CD4-positive, alpha-beta T cell treated with Interleukin-2 at 100 ng/mL for 4 hours (primary cell): ENCODE data around the gene KCNQ1OT1.

ENCODE experiments used
- DNase-seq: peaks from one replicate; pipeline ENCODE4 v3.0.0-alpha.2; 2020; ENCODE audit warnings: low spot score

The KCNQ1OT1 gene

DNA sequence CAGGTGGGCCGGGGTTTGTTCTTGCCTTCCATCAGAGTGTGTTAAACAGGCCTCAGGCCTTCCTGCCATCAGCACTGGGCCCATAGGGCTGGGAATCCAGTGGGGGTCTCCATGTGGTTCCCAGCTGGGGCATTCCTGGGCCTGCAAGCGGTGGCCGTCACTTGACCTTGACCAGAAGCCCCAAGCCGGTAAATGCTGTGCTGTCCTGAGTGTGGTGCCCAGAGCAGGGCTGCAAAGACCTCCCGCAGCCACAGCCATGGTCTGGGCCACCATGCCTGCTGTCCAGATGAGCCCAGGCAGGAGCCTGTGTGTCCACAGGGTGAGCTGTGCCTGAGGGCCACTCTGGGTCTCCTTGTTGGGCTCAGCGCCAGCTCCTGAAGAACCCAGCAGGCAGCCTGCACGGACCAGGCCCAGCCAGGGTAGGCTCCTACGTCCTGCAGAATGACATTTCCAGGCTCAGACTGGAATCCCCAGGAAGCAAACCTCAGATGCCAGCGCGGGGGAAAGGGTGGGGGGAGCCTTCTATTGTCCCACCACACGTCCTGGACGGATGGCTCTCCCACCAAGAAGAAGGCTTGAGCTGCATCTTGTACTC, 117.3 kb downstream of the KCNQ1OT1 start:
- DNase-seq, result no peak

DNA sequence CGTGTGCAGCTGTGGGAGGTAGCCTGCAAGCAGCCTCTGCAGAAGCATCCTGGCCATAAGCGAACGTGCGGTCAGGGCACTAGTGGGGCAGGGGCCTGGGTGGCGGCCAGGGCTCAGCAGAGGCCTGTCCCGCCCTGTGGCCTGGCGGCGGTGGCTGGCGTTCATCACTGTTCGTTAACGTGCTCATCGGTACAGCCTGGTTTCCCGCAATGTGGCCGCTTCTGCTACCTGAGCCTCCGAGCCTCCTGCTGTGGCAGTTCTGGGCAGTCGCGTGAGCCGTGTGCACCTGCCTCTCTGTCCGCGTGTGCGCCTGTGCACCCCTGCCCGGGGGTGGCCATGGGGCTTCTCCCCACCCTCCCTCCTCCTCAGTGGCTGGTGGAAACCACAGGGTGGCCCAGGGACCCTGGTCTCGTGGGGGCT, 117.9 kb downstream of the KCNQ1OT1 start:
- no peak for DNase-seq

DNA sequence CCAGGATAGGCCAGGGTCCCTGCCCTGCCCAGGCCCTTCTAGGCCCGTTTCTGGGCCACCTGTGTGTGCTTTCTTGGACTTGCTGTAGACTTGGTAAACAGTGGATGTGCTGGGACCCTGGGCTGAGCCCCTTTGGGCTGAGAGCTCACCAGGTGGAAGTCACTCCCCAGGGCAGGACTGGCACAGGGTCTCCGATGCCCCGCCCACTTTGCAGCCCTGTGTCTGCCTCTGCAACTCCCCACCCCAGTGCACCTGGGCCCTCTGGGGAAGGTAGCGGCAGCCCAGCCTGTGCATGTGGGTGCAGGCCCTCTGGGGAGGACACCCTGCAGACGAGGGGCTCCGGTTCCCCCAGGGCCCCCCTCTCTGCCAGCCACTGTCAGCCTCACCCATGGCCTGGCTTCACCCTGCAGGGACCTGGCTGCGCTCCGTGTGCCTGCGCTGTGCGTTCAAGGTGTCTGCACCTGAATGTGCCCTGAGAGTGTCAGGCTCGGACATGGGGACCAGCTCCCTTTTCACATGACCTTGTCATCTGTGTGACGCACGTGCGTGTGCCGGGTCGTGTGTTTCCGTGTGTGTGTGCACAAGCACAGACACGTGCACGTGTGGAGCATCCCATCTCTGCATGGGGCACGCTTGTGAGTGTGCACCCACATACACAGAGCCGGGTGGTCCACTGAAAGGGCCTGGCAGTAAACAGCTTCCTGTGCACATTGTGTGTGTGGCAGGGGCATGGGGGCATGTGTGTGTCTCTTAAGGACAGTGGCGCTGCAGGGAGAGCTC, 118.5 kb downstream of the KCNQ1OT1 start:
- no peak for DNase-seq

DNA sequence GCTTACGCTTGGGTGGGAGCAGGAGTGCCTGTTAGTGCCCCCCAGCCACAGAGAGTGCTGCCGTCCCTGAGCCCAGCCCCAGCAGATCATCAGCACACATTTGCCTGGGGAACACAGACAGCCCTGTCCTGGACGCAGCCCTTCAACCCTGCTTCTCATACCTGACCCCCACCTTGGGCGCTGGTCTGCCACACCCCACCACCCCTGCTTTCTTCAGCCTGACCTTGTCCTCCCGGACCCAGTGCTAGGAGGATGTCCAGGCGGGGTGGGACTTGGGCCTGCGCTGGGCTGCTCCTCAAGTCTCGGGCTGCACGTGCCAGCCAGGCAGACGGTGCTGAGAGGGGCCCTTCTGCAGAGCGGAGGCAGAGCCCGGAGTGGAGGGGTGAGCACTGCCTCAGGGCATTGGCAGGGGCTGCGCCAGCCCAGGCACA, 119.2 kb downstream of the KCNQ1OT1 start:
- no peak for DNase-seq

DNA sequence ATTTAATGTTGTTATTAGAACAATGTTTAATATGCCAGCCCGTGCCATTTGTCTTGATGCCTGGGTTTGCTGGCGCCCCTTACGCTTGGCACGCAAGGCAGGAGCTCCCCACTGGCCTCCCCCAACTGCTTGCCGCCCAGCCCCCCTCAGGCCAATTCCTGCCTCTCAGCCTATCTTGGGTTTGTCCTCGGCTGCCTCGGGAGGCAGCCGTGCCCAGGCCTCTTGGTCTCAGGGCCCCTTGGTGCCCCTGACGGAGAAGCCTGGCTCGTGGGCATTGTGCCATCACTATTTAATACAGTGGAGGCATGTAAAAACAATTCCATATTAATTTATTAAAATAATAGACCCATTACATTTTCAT, 119.8 kb downstream of the KCNQ1OT1 start:
- no peak for DNase-seq

DNA sequence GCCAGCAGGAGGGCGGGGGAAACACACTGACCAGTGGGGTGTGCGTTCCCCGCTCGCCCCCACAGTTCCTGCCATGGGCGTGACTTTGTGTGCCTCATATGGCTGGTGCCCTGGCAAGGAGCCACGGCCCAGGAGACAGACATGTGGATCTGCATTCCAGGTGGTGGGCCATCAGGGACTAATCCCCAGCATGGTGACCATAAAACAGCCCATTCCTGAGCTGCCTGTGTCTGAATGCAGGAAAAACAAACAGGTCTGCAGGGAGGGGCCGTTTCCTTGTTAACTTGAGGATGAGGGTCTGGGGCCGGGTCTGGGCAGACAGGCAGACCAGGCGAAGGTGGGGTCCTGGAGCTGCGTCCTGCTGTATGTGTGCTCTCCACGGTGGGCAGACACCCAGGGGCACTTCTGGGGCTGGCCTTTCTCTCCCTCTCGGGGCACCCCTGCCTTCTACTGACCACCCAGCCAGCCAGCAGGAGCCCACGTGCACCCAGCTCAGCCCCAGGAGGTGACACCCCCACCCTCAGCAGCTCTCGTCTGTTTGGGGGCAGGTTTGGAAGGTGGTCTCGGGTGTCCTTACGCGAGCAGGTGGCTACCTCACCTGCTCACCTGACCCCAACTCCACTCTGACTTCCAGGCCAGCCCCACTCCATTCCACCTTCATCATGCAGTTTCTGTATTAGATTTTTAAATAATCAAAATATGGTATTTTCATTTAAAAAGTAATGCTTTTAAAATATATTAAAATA, 120.3 kb downstream of the KCNQ1OT1 start:
- no peak for DNase-seq

DNA sequence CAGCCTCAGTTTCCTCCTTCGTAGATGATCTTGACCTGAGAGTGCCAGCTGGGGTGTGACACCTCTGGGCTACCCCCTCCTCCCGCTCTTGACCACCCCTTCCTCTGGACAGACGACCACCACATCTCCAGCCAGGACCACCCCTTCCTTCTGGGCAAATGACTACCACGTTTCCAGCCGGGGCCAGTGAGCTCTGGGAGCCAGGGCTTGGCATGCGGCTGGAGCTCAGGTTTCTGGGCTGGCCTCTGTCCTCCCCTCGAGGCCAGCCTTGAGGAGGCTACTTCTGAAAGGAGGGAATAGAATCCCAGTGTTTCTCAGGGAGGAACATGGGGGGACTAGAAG, 120.9 kb downstream of the KCNQ1OT1 start:
- no peak for DNase-seq

DNA sequence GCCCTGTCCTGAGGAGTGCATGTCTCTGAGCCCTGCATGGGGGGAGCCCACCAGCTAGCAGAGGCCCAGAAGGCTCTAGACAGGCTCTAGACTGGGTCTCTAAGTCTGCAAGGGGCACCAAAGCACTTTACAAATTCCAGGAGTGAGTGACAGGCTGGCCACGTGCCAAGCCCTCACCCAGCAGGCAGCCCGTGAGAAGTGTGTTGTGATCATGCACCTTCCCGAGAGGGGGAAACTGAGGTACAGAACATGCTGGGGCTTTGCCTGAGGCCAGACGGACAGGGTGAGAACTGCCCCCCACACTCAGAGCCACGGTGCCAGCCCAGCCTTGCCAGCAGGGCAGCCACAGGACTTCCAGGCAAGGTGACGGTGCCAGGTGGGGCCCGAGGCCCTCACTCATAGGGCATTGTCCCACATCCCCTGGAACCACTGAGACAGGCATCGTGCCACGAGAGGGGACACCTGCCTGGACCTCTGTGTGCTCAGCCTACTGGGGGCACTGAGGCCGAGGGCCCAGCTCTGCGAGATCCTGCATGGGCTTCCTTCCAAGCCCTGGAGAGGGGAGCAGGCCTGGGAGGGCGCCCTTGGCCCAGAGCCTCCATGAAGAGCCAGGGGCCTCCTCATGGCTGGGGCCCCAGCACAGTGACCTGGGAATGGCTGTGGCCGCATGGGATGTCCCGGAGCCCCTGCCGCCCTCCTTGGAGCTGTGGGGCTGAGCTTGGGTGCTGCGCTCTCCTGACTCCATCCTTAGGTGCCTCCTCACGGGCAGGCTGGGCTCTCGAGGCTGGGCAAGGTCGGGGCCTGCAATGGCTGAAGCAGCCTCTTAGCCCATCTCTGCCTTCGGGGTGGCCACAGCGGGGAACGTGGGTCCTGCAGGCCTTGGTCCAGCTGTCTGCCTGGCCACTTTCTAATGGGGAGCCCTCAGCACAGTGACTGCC, 121.5 kb downstream of the KCNQ1OT1 start:
- no peak for DNase-seq

DNA sequence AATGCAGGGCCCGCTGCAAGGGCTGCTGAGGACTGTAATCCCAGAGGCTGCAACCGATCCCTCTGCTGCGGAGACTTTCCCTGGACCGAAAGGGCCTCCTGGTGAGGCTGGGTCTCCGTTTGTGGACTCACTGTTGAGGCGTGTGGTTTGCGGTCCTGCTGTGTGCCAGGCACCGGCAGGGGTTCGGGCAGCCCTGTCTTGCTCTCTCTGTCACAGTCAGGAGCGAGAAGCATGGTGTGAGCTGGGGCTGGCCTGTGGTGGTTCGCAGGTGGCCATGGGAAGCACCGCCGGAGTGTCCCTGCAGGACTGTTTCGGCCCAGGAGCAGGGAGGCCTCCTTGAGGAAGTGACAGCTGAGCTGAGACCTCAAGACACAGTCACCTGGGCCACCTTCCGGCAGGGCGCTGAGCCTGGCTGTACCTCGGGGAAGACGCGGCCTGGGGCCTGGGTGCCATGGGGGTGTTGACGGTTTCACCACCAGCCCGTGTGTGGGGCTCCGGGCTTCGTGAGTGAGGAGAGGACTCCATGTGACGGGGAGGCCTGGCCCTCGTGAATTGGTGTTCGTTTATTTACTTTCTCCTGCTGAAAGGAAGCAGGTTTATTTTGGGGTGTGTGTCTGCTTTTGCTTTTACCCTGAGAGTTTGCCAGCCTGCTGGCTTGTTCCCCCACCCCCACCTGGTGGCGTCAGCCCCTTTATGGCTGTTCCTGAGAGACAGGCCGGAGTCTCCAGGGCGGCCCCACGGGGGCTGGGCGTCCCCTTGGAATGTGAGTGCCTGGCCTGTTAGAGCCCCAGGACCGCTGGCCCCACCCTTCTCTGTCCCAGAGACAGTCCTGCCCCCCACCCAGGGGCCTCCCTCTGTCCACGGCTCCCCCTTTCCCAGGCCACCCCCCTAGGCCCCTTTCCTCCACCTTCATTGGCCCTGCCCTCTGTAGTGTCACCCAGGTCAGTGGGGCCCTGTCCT, 122.5 kb downstream of the KCNQ1OT1 start:
- DNase-seq, result no peak

DNA sequence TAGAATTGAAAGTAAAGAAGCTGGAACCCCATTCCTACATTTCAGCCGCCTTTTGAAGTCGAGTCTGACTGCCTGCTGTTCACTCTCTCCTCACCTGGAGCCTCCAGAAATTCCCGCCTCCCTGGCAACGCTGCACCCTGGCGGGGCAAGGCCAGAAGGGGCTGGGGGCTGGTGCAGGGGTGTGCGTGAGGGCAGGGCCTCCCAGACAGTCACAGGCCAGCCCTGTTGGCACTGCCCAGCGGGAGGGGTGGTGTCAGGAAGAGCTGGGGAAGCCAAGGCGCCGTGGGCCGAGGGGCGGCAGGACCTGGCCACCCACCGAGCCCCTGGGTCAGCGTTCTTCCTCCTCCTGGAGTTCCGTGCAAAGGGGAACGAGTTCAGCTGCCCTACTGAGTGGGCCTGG, 123.2 kb downstream of the KCNQ1OT1 start:
- no peak for DNase-seq

DNA sequence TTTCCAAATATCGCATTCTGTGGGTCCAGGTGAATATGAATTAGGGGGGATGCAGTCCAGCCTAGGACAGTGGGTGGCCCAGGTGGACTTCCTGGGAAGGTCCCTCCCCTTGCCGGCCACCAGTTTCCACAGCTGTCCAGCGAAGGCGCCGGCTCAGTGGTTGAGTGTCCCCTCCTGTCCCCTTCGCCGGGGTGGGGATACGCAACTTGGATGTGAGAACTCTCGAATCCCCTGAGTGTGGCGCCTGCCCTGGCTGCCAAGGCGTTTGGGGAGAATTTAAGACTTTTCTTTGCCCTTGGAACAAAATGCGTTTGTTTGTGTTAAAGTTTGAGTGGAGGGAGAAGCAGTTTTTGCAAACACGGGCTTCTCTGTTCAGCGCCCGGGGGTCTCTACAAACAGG, 123.7 kb downstream of the KCNQ1OT1 start:
- DNase-seq, result no peak

DNA sequence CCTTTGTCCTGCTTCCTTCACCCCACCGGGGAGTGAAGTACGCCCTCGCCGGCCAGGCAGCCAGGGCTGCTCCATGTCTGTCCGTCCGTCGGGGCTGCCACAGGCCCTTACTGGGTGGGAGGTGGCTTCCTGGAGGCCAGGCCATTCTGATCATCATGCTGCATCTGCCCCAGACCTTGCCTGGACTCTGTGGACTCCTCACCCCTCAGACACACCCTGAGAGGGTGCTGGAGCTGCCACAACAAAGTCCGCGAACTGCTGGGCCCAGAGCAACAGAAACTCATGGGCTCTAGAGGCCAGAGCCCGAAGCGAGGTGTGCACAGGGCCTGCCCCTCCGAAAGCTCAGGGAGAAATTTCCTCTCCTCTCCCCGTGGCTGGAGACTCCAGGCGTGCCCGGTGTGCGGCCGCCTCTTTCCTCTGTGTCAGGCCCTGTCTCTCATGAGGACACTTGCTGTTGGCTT, 124.2 kb downstream of the KCNQ1OT1 start:
- no peak for DNase-seq

DNA sequence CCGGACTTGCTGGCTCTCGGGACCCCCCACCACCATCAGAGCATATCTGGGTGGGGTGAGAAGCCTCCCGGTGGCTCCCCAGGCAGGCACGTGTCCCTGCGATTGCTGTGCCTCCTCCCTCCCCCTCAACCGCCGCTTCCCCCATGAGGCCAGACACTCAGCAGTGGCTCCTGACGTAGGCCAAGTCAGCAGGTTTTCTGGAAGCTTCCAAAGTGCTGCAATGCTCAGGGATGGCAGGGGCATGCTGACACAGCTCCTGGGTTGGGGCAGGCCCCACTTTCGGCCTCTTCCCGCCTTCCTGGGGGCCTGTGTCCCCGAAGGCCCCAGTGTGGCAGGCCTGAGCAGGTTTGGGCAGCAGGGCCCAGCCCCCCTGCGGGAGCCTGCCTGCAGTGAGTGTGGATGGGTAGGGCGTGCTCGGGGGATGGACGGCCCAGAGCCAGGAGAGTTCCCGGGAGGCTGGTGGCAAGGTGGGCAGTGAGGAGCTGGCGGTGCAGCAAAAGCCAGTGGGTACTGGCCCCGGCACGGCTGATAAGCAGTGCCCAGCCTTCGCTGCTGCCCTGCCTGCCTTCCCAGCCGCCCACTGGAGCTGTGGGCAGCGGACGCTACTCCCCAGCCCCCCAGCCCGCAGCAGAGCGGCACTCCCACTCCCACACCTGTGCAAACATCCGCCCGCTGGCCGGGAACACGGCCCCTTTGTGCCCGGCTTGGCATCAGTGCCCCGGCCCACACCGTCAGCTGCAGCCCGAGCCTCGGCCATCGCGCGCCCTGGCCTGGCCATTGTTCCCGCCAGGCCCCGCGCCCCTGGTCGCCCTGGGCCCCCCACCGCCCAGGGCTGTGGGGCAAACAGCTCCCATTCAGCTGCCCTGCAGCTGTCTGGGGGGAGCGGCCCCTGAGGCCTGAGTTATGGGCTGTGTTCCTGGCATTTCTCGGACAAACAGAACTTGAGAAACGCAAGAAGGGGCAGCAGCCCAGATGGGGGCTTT, 125.0 kb downstream of the KCNQ1OT1 start:
- no peak for DNase-seq

DNA sequence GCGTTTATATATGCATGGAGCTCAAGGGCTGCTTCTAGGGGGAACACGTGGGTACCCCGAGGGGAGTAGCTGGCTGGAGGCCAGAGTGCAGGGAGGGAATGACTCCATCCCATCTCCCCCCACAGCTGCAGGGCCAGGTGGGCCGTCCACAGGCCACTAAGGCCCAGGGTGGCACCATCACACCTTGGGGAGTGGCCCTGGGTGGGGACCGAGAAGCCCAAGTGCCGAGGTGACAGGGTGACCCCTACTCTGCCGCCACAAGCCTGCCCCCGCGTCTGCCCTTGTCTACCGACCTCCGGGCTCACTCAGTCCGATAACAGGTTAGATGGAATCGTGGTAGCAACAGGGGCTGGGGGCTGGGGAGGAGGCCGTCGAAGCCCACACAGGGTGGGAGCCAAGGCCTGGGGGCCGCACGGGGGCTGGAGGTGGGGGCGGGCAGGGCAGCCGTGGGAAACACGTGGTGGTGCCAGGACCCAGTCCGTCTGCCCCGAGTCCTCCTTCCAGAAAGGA, 125.7 kb downstream of the KCNQ1OT1 start:
- no peak for DNase-seq

DNA sequence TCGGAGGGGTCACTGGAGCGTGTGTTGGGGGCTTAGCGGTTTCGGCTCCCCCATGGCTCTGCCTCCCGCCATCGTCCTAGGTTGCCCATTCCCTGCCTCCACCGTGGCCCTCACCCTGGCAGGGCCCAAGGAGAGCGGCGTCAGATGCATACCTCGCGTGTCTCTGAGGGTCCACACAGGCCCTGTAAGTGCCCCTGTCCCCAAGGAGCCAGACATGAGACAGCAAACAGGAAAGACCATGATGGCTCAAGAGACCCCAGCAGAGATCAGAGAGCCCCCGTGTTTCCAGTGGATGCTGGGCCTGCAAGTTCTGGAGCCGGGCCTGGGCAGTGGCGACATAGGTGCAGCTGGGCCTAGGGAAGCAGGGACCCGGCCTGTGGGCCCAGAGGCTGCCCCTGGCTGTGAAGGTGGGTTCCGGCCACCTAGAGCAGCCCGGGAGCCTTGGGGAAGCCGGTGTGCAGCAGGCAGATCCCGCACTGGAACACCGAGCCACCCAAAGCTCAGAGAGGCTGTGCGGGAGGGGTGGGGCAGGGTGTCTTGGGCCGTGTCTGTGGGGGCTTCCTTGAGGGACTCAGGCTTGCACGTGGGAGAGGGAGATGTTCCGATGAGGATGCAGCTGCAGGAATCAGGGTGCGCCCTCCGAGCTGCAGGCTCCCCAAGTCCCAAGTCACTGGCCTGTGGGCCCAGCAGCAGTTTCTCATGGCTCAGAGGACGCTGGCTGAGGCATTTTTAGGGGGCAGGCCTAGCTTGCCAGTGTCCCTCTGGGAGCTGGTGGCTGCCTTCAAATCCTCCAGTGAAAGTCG, 126.4 kb downstream of the KCNQ1OT1 start:
- no peak for DNase-seq

DNA sequence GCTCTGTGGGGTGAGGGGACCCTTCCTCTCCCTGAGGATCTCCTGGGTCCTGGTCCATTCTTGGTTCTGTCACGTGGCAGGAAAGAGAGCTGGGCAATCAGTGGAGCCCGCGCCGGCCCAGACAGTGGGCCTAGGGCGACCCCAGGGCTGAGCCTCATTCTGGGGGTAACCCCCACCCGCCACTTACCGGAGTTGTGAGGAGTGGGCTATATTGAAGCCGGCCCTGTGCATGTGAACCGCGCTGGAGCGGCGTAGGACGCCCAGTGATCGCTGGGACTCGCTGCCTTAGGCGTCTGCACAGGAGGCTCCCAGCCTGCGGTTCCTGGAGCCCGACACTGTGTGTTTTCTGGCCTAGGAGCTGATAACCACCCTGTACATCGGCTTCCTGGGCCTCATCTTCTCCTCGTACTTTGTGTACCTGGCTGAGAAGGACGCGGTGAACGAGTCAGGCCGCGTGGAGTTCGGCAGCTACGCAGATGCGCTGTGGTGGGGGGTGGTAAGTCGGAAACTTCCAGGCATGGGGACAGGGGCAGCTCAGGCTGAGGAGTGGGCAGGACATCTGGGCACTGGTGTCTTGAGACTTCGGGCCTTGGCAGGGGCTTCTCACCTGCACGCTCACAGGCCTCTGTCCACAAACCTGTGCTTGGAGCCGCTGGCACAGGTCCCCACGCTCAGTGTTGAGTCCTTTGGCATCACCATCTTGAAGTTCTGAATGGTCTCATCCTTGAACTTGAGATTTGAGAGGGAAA, 127.1 kb downstream of the KCNQ1OT1 start:
- no peak for DNase-seq

DNA sequence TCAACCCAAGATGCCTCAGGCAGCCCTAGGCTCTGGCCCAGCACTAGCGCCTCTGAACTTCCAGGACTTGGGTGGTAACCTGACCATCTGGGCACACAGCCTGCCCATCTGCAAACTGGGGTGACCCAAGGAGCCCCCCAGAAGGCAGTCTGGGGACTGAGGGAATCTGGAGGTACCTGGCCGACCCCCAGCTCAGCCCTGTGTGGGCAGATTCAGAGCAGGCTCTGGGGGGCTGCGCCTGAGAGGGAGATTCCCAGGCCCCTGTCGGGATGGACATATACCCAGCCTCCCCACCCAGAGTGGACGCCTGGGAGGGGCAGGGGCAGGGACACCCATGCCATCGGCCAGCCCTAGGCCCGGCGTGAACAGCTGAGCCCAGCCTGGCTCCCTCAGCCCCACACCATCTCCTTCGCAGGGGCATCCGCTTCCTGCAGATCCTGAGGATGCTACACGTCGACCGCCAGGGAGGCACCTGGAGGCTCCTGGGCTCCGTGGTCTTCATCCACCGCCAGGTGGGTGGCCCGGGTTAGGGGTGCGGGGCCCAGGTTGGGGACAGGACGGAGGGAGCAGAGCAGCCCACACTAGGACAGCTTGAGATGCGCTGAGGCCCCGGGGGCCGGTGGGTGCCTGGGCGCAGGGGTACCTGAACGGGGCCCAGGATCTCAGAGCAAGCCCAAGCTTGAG, 128.1 kb downstream of the KCNQ1OT1 start:
- no peak for DNase-seq
